Right lobe of liver (tissue), 4 donors: ENCODE results near the gene MOSPD2.

Experiments used
- POLR2A ChIP-seq: fragments of 450-650 bp; IDR thresholded peaks from one replicate; pipeline ENCODE4 v1.6.1; 2017; ENCODE audit warnings: antibody characterized with exemption, mild to moderate bottlenecking
- TF ChIP-seq, protein P1 (sequence below), 4 donors: fragments of 200-600 bp in 3 of 4; fragments of 450-650 bp in 1 of 4; IDR thresholded peaks; one replicate each; pipeline versions ENCODE4 v1.5.1 to v1.8.0; 2016 to 2022; ENCODE audit warnings: antibody characterized with exemption in 4 of 4, mild to moderate bottlenecking in 2 of 4
- donor health status: DM: no; HTN: no; CAD: no.
- donor health status: DM: no; HTN: no; CAD: no.
- donor health status: DM: no; HTN: yes; CAD: no.

DNA sequence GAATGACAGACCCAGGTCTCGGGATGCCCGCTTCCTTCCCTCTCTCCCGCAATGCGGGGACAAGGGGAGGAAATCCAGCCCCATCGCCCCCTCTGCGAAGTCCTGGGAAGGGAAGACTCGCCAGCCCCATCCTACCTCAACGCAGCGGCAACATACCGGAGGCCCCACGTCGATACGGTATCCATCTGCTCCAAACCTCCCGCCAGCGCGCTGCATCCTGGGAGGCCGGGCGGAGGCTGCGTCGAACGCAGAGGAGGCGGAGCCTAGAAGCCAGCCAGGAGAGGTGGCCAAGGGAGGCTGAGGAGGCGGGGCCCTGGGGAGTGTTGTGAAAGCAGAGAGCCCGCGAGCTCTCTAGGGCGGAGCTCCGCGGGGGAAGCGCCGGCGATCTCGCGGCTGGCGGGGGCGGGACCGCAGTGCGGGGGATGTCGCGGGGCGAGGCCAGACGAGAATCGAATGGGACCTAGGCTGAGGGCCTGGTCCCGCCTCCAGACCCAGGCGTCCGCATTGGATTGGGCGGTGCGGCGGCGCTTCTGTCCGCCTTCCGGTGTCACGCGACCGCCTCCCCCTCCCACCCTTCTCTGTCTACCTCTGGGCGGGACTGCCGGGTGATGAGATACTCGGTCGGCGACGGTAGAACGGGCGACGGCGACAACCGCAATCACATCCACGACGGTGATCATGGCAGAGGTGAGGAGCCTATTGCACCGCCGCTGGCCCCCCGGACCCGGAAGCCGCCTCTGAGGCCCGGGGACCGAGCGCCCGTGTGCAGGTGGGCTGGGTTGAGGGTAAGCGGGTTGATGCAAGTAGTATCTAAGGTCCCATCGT lies at the start of gene MOSPD2, which contains the start of gene FANCB:
- TF ChIP-seq, protein P1, sequence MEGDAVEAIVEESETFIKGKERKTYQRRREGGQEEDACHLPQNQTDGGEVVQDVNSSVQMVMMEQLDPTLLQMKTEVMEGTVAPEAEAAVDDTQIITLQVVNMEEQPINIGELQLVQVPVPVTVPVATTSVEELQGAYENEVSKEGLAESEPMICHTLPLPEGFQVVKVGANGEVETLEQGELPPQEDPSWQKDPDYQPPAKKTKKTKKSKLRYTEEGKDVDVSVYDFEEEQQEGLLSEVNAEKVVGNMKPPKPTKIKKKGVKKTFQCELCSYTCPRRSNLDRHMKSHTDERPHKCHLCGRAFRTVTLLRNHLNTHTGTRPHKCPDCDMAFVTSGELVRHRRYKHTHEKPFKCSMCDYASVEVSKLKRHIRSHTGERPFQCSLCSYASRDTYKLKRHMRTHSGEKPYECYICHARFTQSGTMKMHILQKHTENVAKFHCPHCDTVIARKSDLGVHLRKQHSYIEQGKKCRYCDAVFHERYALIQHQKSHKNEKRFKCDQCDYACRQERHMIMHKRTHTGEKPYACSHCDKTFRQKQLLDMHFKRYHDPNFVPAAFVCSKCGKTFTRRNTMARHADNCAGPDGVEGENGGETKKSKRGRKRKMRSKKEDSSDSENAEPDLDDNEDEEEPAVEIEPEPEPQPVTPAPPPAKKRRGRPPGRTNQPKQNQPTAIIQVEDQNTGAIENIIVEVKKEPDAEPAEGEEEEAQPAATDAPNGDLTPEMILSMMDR (IDR thresholded peaks at IDR 0.05) = no peak
- TF ChIP-seq POLR2A = peak; percentile 55
